Measurements from ENCODE around the gene POU2F3.

POU2F3 gene

GRCh38 chr11:120284272-120284671, 44.3 kb downstream of the POU2F3 start:
- DNase-seq (ENCODE audit: low read depth): no peak

GRCh38 chr11:120285256-120285655, 45.3 kb downstream of the POU2F3 start:
- no peak for DNase-seq (ENCODE audit: low read depth)

- no peak for DNase-seq (ENCODE audit: low read depth)
Observed at GRCh38 chr11:120288021-120288420, 48.1 kb downstream of the POU2F3 start.

- no peak for DNase-seq (ENCODE audit: low read depth)
Observed at GRCh38 chr11:120289426-120289825, 49.5 kb downstream of the POU2F3 start.

GRCh38 chr11:120290956-120291355, 51.0 kb downstream of the POU2F3 start:
- DNase-seq (ENCODE audit: low read depth): no peak

GRCh38 chr11:120293038-120293800, 53.3 kb downstream of the POU2F3 start:
- no peak for DNase-seq (ENCODE audit: low read depth)

GRCh38 chr11:120294096-120294495, 54.2 kb downstream of the POU2F3 start:
- DNase-seq (ENCODE audit: low read depth): no peak

- no peak for DNase-seq (ENCODE audit: low read depth)
Observed at GRCh38 chr11:120295099-120295498, 55.2 kb downstream of the POU2F3 start.

- no peak for DNase-seq (ENCODE audit: low read depth)
Observed at GRCh38 chr11:120296554-120296953, 56.6 kb downstream of the POU2F3 start.

GRCh38 chr11:120298461-120298860, 58.5 kb downstream of the POU2F3 start:
- DNase-seq (ENCODE audit: low read depth): no peak

- DNase-seq (ENCODE audit: low read depth): no peak
Observed at GRCh38 chr11:120302001-120302805, 62.3 kb downstream of the POU2F3 start.

GRCh38 chr11:120303004-120303637, 63.2 kb downstream of the POU2F3 start:
- DNase-seq (ENCODE audit: low read depth): peak; percentile 47

GRCh38 chr11:120304526-120304925, 64.6 kb downstream of the POU2F3 start:
- DNase-seq (ENCODE audit: low read depth): no peak

GRCh38 chr11:120305286-120305685, 65.3 kb downstream of the POU2F3 start:
- no peak for DNase-seq (ENCODE audit: low read depth)

GRCh38 chr11:120306519-120307242, 66.7 kb downstream of the POU2F3 start:
- no peak for DNase-seq (ENCODE audit: low read depth)

GRCh38 chr11:120307476-120307875, 67.5 kb downstream of the POU2F3 start:
- no peak for DNase-seq (ENCODE audit: low read depth)

- no peak for DNase-seq (ENCODE audit: low read depth)
Observed at GRCh38 chr11:120308081-120308480, 68.1 kb downstream of the POU2F3 start.

GRCh38 chr11:120310870-120311269, 70.9 kb downstream of the POU2F3 start:
- no peak for DNase-seq (ENCODE audit: low read depth)

GRCh38 chr11:120314861-120315260, 74.9 kb downstream of the POU2F3 start:
- DNase-seq (ENCODE audit: low read depth): no peak

- no peak for DNase-seq (ENCODE audit: low read depth)
Observed at GRCh38 chr11:120316880-120317688, 77.1 kb downstream of the POU2F3 start.
